Cardiac muscle cell (in vitro differentiated cells and primary cell): Measurements from ENCODE around the gene KLHL17. TPM values are rescaled to one million over a fixed set of nuclear protein-coding genes. Genes with fewer than 3 reads are reported as not detected.

Experiments
- DNase-seq, 2 donors: peaks; one replicate each; pipeline versions ENCODE4 v3.0.0 to v3.0.0-alpha.2; 2010 to 2017; ENCODE audit warnings: low read depth in 1 of 2, low spot score in 1 of 2
- H3K27ac ChIP-seq: fragments of 200-600 bp; sonication (generic); 2 replicates; pipeline ENCODE4 v1.5.1; 2016
- H3K27me3 ChIP-seq: fragments of 200-600 bp; sonication (generic); 2 replicates; pipeline ENCODE4 v1.6.0; 2016; ENCODE audit warnings: control low read depth
- H3K36me3 ChIP-seq: fragments of 200-600 bp; sonication (generic); 2 replicates; pipeline ENCODE4 v1.5.1; 2016; ENCODE audit warnings: control low read depth
- H3K4me1 ChIP-seq: fragments of 200-600 bp; sonication (generic); 2 replicates; pipeline ENCODE4 v1.8.1; 2017; ENCODE audit warnings: low read depth, mild to moderate bottlenecking, mixed run types
- H3K4me3 ChIP-seq: fragments of 200-600 bp; sonication (generic); 2 replicates; pipeline ENCODE4 v1.5.1; 2016; ENCODE audit warnings: mild to moderate bottlenecking
- H3K9me3 ChIP-seq: fragments of 200-600 bp; sonication (generic); 2 replicates; pipeline ENCODE4 v1.5.1; 2017; ENCODE audit warnings: low read depth, mild to moderate bottlenecking, control low read depth
- polyA plus RNA-seq: library from polyadenylated mRNA; unstranded; fragments of >200 nt; fragmentation: Nextera tagmentation; extraction: Ambion mirVana; gene quantifications from 2 replicates; pipeline ENCODE4 v1.2.1, GENCODE V29; 2016
- total RNA-seq: library from RNA; depleted of rRNA; stranded (reverse); fragments of >200 nt; gene quantifications from 2 replicates; pipeline ENCODE4 v1.2.3, GENCODE V29; 2016
- TF ChIP-seq, protein P1 (sequence below): IDR thresholded peaks from 2 replicates; pipeline ENCODE4 v1.5.1; 2012; ENCODE audit warnings: low read depth, mild to moderate bottlenecking, low read length

Gene KLHL17
- total and polyA plus RNA-seq, 2 experiments from 2014 or later: 31.5 to 42.9 TPM

DNA sequence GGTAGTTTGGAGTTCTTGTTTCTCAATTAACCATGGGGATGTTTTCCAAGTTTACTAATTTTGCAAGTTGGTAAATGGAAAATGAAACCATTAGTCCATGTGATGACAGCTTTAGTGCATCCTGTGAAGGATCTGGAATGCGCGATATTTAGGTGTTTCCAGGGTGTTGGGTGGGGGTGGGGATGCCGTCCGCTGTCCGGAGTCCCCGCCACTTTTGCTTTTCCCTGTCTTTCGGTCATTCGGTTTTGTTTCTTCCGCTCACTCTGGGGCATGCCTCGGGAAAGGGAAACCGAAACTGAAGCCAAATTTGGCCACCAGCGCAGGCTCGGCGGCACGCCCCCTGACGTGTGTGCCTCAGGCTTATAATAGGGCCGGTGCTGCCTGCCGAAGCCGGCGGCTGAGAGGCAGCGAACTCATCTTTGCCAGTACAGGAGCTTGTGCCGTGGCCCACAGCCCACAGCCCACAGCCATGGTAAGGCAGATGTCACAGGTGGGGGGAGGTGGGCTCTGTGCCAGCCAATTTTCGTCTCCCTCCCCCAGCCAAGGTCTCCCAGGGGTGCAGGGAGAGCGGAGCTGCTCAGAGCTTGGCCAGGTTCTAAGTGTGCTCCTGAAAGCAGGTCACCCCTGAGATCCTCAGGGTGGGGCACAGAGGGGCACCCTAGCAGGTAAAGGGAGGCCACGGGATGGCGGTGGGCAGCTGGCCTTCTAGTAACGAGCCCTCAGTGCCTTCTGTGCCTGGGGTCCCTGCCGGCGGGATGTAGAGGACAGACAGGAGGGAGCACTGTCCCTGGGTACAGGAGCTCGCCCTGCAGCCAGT, 52.9 kb downstream of the KLHL17 start, which contains the start of gene ISG15:
Gene ISG15, plus strand, starts transcription at position 393 of the 817 bp plus-strand sequence. Its CDS starts 77 bp downstream, at position 470.
- H3K9me3 ChIP-seq: no peaks in the 10 kb centered on the region
- TF ChIP-seq, protein P1, sequence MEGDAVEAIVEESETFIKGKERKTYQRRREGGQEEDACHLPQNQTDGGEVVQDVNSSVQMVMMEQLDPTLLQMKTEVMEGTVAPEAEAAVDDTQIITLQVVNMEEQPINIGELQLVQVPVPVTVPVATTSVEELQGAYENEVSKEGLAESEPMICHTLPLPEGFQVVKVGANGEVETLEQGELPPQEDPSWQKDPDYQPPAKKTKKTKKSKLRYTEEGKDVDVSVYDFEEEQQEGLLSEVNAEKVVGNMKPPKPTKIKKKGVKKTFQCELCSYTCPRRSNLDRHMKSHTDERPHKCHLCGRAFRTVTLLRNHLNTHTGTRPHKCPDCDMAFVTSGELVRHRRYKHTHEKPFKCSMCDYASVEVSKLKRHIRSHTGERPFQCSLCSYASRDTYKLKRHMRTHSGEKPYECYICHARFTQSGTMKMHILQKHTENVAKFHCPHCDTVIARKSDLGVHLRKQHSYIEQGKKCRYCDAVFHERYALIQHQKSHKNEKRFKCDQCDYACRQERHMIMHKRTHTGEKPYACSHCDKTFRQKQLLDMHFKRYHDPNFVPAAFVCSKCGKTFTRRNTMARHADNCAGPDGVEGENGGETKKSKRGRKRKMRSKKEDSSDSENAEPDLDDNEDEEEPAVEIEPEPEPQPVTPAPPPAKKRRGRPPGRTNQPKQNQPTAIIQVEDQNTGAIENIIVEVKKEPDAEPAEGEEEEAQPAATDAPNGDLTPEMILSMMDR: no peak
- peaks cover 3% of the 10 kb centered on the region for H3K4me1 ChIP-seq
- peak within 1 kb of the TSS; percentile 17 for H3K4me3 ChIP-seq
- H3K27ac ChIP-seq: peak within 1 kb of the TSS; percentile 71
- no peaks in the 10 kb centered on the region for H3K27me3 ChIP-seq
- no peaks in the 10 kb centered on the region for H3K36me3 ChIP-seq
- peak; percentile 88 to 90 for DNase-seq

DNA sequence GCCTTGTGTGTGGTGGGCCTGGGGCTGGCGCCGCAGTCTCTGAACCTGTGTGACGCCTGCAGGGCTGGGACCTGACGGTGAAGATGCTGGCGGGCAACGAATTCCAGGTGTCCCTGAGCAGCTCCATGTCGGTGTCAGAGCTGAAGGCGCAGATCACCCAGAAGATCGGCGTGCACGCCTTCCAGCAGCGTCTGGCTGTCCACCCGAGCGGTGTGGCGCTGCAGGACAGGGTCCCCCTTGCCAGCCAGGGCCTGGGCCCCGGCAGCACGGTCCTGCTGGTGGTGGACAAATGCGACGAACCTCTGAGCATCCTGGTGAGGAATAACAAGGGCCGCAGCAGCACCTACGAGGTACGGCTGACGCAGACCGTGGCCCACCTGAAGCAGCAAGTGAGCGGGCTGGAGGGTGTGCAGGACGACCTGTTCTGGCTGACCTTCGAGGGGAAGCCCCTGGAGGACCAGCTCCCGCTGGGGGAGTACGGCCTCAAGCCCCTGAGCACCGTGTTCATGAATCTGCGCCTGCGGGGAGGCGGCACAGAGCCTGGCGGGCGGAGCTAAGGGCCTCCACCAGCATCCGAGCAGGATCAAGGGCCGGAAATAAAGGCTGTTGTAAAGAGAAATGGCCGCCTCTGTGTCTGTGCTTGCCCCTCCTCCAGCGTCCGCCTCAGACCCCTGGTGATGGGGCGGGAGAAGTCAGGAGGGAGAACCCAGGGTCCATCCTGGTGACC, 53.7 kb downstream of the KLHL17 start:
- peak in 1 of 2 donors; percentile 32 for DNase-seq
- Histone ChIP-seq H3K4me1 (peaks cover 3% of the 10 kb centered on the region), H3K27ac (peak overlapping the region; percentile 71), H3K4me3 (no peak overlapping the region), H3K9me3 (no peaks in the 10 kb centered on the region), H3K36me3 (no peaks in the 10 kb centered on the region), H3K27me3 (no peaks in the 10 kb centered on the region)
- TF ChIP-seq, protein P1: no peak

DNA sequence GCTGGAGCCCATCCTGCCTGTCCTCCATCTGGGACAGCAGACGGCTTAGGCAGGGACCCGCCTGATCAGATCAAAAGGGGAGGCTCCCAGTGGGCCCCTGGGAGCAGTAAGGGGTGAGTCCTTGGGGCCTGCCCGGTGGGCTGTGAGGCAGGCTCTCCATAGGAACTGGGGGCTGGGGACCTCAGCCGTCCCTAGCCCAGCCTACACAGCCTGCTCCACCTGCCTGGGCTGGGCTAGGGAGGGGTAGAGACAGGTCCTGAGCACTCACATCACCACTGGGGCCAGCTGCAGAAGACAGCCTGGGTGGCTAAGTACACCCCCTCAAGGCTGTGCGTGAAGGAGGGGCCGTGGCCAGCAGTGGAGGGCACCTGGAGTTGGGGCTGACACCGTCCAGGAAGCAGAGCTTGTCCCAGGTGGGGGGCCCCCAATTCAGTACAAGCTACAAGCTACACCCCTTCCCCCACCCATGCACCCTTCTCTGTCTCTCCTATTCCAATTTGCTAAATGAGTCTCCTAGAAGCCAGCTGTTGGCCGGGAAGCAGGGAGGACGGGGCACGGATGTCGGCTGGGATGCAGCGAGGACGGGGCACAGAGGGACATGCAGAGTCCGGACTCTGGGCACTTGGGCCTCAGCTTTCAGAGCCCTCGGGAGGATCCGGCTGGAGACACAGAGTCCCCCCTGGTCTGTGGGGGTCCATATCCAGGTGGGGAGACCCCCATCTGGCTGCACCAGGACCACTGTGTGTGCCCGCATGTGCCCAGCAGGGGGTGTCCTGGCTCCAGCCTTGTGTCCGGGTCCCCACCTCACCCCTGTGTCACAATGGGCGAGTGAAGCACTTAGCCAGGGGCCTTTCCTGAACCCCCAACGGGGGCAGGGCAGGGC, 54.7 kb downstream of the KLHL17 start:
- no peak overlapping the region for H3K4me3 ChIP-seq
- no peaks in the 10 kb centered on the region for H3K36me3 ChIP-seq
- no peaks in the 10 kb centered on the region for H3K27me3 ChIP-seq
- H3K27ac ChIP-seq: no peak overlapping the region
- TF ChIP-seq, protein P1: peak; percentile 30
- H3K4me1 ChIP-seq: peaks cover 3% of the 10 kb centered on the region
- no peaks in the 10 kb centered on the region for H3K9me3 ChIP-seq
- DNase-seq: peak in 1 of 2 donors; percentile 42

Other genes starting within 250 kb of the KLHL17 start
- gene SAMD11, start 36.7 kb upstream of the KLHL17 start, total RNA-seq: 90.7 and 146 TPM in 2 replicates
- 32.2 and 63.3 TPM in 2 replicates for gene SAMD11, start 36.7 kb upstream of the KLHL17 start, polyA plus RNA-seq
- 98.2 and 119 TPM in 2 replicates for gene NOC2L, start 1.3 kb upstream of the KLHL17 start, total RNA-seq
- 95.4 and 122 TPM in 2 replicates for gene NOC2L, start 1.3 kb upstream of the KLHL17 start, polyA plus RNA-seq
- 0.36 TPM in 1 of 2 replicates, not detected in the other for gene PLEKHN1, start 5.9 kb downstream of the KLHL17 start, total RNA-seq
- 0.60 TPM in 2 replicates for gene PLEKHN1, start 5.9 kb downstream of the KLHL17 start, polyA plus RNA-seq
- 0.49 and 1.0 TPM in 2 replicates for gene PERM1, start 21.5 kb downstream of the KLHL17 start, total RNA-seq
- gene PERM1, start 21.5 kb downstream of the KLHL17 start, polyA plus RNA-seq: 0.71 and 0.77 TPM in 2 replicates
- gene HES4, start 39.5 kb downstream of the KLHL17 start, total RNA-seq: 54.4 and 89.4 TPM in 2 replicates
- 45.7 and 83.6 TPM in 2 replicates for gene HES4, start 39.5 kb downstream of the KLHL17 start, polyA plus RNA-seq
- 73.4 and 111 TPM in 2 replicates for gene ISG15, start 52.9 kb downstream of the KLHL17 start, total RNA-seq
- gene ISG15, start 52.9 kb downstream of the KLHL17 start, polyA plus RNA-seq: 68.2 and 110 TPM in 2 replicates
- 95.5 and 154 TPM in 2 replicates for gene AGRN, start 59.5 kb downstream of the KLHL17 start, total RNA-seq
- 23.5 and 30.6 TPM in 2 replicates for gene AGRN, start 59.5 kb downstream of the KLHL17 start, polyA plus RNA-seq
- gene RNF223, start 113.7 kb downstream of the KLHL17 start, total RNA-seq: 0.33 and 1.7 TPM in 2 replicates
- gene RNF223, start 113.7 kb downstream of the KLHL17 start, polyA plus RNA-seq: not detected in 2 replicates
- 21.8 and 36.2 TPM in 2 replicates for gene C1orf159, start 155.5 kb downstream of the KLHL17 start, total RNA-seq
- 17.7 and 21.7 TPM in 2 replicates for gene C1orf159, start 155.5 kb downstream of the KLHL17 start, polyA plus RNA-seq
- not detected in 2 replicates for gene TTLL10, start 213.3 kb downstream of the KLHL17 start, total RNA-seq
- 0.31 TPM in 1 of 2 replicates, not detected in the other for gene TTLL10, start 213.3 kb downstream of the KLHL17 start, polyA plus RNA-seq
- not detected in 2 replicates for gene TNFRSF18, start 246.0 kb downstream of the KLHL17 start, total RNA-seq
- 0.39 and 0.74 TPM in 2 replicates for gene TNFRSF18, start 246.0 kb downstream of the KLHL17 start, polyA plus RNA-seq